Fibroblast of mammary gland (primary cell): Measurements from ENCODE around the gene PLA2G4F.
A peak's percentile ranks its signal among the peaks of the same experiment; 100 is the strongest.

ENCODE experiments used
- DNase-seq: peaks from one replicate; pipeline ENCODE4 v3.0.0-alpha.2; 2010; ENCODE audit warnings: low read depth
- H3K4me3 ChIP-seq: 2 replicates; pipeline ENCODE4 v1.5.1; 2011; ENCODE audit warnings: low read depth, mild to moderate bottlenecking, low read length, moderate library complexity; ENCODE audit not compliant: control insufficient read depth
- CTCF ChIP-seq: conservative IDR thresholded peaks from 2 replicates; pipeline ENCODE4 v1.5.1; 2011; ENCODE audit warnings: low read depth, low read length, inconsistent platforms; ENCODE audit not compliant: control insufficient read depth, insufficient read depth

The PLA2G4F gene

DNA sequence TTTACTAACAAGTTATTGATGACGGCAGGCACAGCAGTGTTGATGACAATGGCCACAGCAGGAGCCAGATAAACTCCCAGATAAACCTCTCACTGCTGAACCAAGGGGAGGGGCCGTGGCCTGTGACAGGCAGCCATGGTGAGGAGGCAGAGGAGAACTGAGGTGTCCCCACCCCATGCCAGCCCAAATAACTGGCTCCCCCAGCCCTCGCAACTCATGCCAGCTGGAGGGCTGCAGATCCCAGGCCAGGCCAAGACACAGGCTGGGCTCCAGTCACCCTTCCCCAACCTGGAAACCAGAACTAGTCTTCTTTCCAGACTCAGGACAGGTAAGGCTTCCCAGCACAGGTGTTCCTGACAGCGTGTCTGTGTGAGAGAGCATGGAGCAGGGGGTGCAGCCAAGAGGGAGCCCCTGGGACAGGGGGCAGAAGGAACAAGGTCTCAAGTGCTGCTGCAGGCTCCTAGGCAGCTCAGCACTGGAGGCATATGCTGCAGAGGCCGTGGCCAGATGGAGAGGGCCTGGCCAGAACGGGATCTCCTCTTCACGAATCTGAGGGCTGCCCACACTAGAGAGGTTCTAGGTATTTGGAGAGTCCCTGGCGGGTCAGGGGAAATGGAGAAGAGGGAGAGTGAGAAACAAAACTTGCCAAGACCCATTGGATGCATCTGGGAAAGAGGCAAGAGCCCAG, 15.9 kb downstream of the PLA2G4F start:
- H3K4me3 ChIP-seq = no peak overlapping the region
- TF ChIP-seq CTCF = no peak
- no peak for DNase-seq

DNA sequence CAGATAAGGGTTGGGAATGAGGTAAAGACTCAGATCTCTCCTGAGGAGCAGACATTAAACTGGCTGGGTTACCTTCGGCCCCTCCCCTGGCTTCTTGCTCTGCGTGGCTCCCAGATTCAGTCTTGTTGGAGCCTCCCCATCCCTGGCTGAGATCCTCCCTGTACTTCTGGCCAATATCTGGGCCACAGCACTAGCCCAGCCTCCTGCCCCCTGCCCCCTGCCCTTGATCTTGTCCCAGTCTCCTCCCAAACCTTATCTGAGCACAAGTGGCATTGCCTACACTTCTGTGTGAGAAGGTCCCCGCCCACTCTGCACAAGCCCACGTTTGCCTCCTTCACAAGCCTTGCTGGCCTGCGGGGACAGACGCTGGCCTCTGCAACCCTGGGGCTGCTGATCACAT, 16.8 kb downstream of the PLA2G4F start:
- TF ChIP-seq CTCF = no peak
- H3K4me3 ChIP-seq = no peak overlapping the region
- no peak for DNase-seq

DNA sequence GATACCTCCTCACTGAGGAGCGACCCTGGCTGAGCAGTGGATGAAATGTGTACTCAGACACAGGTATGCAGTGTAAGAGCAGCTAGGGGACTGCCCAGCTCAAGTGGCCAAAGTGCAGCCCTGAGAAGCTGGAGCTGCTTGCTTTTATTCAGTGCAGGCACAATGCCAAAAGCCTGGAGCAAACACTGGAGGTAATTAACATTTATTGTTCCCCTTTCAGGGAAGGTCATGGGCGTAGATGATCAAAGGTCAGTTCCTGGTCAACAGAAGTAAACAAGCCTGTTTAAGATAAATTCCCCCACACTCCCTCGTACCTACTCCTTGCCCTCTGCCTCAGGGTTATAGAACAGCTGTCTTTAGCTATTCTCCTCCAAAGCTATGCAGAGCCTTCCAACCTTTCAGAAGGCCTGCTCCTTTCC, 17.5 kb downstream of the PLA2G4F start:
- H3K4me3 ChIP-seq = no peak overlapping the region
- DNase-seq = no peak
- TF ChIP-seq CTCF = no peak

DNA sequence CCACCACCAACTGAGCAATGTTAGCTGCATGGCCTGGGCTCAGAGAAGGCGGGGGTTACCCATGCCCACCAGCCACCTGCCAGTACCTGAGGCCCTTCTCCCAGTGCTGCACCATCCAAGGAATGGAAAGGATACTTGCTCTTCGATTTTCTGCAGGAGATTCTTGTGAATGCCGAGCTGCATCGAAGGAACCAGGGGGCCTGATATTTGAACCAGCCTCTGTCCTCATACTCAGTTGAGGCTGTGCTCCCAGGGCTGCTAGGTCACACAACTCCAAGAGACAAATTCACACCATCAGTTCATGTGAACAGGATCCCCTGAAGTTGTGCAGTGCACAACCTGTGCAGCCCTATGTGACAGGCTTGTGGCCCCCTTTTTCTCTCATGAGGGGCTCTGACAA, 18.0 kb downstream of the PLA2G4F start:
- no peak for TF ChIP-seq CTCF
- no peak overlapping the region for H3K4me3 ChIP-seq
- no peak for DNase-seq

DNA sequence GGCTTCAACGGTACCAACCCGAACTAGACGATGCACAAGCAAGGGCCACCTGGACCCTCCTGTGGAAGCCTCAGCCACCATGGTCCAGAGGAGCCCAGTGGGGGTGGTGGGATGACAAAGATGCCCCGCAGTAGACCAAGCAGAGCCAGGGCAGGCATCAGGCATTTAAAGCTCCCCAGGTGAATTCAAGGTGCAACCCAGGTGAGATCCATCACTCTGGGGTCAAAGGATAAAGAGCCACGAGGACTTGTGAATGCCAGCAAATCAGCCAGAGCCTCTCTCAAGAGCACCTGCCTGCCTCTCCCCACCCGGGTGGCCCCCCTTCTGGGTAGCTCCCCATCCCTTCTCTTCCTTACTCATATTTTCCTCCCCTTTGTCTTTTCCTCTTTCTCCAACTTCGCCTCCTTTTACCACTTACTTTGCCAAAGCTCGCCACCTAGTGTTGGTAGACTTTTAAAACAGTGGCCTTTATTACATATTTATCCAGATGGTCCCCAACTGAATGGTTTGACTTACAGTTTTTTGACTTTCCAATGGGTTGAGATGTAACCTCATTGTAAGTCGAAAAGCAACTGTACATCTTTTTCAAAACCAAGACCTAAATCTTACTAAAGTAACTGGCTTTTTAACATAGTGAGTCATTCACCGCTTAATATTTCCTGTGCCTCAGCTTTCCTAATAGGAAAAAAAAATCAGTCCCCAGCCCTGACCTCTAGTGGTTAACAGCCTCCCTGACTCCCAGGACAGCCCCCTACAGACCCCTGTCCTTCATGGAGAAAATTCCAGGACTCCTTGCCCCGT, 18.8 kb downstream of the PLA2G4F start:
- H3K4me3 ChIP-seq = no peak overlapping the region
- TF ChIP-seq CTCF = peak; percentile 62
- peak; percentile 57 for DNase-seq

DNA sequence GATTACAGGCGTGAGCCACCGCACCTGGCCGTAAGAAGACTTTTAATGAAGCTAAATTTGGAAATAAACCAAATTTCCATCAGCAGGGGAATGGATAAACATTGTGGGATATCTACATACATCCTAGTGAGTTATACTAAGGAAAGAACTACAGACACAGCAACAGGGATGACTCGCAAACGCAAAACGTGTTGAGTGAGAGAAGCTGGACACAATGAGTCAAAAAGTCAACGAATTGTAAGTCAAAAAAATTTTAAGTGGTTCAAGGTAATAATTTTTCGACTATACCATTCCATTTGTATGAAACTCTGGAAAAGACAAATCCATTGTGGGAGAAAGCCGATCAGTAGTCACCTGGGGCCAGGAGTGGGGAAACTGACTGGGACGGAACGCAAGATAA, 19.9 kb downstream of the PLA2G4F start:
- H3K4me3 ChIP-seq = no peak overlapping the region
- TF ChIP-seq CTCF = no peak
- no peak for DNase-seq
